ENCODE data around the gene MAD1L1. TPM values are rescaled to one million over a fixed set of nuclear protein-coding genes. Genes with fewer than 3 reads are reported as not detected.

The MAD1L1 gene
- total RNA-seq, 1 donor from 2014 or later = 57.6 TPM

- TF ChIP-seq, protein P1, sequence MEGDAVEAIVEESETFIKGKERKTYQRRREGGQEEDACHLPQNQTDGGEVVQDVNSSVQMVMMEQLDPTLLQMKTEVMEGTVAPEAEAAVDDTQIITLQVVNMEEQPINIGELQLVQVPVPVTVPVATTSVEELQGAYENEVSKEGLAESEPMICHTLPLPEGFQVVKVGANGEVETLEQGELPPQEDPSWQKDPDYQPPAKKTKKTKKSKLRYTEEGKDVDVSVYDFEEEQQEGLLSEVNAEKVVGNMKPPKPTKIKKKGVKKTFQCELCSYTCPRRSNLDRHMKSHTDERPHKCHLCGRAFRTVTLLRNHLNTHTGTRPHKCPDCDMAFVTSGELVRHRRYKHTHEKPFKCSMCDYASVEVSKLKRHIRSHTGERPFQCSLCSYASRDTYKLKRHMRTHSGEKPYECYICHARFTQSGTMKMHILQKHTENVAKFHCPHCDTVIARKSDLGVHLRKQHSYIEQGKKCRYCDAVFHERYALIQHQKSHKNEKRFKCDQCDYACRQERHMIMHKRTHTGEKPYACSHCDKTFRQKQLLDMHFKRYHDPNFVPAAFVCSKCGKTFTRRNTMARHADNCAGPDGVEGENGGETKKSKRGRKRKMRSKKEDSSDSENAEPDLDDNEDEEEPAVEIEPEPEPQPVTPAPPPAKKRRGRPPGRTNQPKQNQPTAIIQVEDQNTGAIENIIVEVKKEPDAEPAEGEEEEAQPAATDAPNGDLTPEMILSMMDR (IDR thresholded peaks at IDR 0.05; ENCODE audit: partially characterized antibody, unreplicated experiment) = no peak
- H3K9me3 Mint-ChIP-seq (ENCODE audit: unreplicated experiment) = peaks cover 3% of the 10 kb centered on the region
- no peak for DNase-seq
- H3K4me1 Mint-ChIP-seq (ENCODE audit: low read depth, unreplicated experiment) = peaks cover 8% of the 10 kb centered on the region
- peak overlapping the region; percentile 75 for H3K27ac Mint-ChIP-seq (ENCODE audit: unreplicated experiment)
- peak overlapping the region; percentile 81 for H3K4me3 Mint-ChIP-seq (ENCODE audit: unreplicated experiment)
- H3K36me3 Mint-ChIP-seq (ENCODE audit: unreplicated experiment) = peaks cover 4% of the 10 kb centered on the region
- peaks cover 5% of the 10 kb centered on the region for H3K27me3 Mint-ChIP-seq (ENCODE audit: unreplicated experiment)
Observed at GRCh38 chr7:2233926-2234325, 1.2 kb upstream of the MAD1L1 start.

DNA sequence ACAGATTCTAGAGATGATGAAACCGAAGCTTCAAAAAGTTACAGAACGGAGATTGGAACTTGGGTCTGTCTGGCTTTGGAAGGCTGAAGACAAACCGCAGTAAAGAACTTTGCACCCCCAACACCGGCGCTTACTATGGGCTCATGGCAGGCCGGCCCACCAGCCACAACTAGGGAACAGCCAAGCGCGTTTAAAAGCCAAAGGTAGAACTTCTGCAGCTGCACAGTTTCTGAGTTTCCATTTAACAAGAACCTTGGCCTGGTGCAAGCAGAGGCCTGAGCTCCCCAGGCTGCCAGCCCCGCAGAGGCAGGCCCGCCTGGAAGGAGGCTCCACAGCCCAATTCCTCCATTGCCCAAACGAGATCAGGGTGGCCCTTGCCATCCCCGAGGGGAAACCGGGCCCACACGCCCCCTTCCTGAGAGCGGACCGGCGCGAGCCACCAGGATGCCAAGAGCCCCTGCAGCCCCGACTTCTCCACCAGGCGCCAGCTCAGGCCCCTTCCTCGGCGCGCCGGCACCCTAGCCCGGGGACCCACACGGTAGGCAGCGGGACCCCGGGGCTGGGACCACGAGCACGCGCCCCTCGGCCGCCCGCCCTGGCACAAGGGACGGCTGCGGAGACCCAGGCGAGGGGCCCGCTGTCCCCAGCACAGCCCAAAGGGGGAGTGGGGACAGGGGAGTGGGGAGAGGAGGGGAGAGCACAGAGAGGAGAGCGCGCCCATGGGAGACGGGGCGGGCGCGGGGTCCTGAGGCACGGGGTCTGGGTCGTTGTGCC lies 566 bp downstream of the MAD1L1 start:
- Mint-ChIP-seq H3K36me3 (ENCODE audit: unreplicated experiment) (peaks cover 4% of the 10 kb centered on the region), H3K27ac (ENCODE audit: unreplicated experiment) (peak overlapping the region; percentile 72), H3K9me3 (ENCODE audit: unreplicated experiment) (peaks cover 5% of the 10 kb centered on the region), H3K27me3 (ENCODE audit: unreplicated experiment) (peaks cover 5% of the 10 kb centered on the region), H3K4me3 (ENCODE audit: unreplicated experiment) (peak overlapping the region; percentile 80), H3K4me1 (ENCODE audit: low read depth, unreplicated experiment) (peaks cover 8% of the 10 kb centered on the region)
- peak; percentile 45 for DNase-seq
- TF ChIP-seq, protein P1 (IDR thresholded peaks at IDR 0.05; ENCODE audit: partially characterized antibody, unreplicated experiment) = no peak

GRCh38 chr7:2230882-2231281 lies 1.9 kb downstream of the MAD1L1 start:
- H3K27ac Mint-ChIP-seq (ENCODE audit: unreplicated experiment) = no peak overlapping the region
- TF ChIP-seq, protein P1 (IDR thresholded peaks at IDR 0.05; ENCODE audit: partially characterized antibody, unreplicated experiment) = no peak
- H3K9me3 Mint-ChIP-seq (ENCODE audit: unreplicated experiment) = peaks cover 5% of the 10 kb centered on the region
- no peak for DNase-seq
- peaks cover 4% of the 10 kb centered on the region for H3K36me3 Mint-ChIP-seq (ENCODE audit: unreplicated experiment)
- H3K27me3 Mint-ChIP-seq (ENCODE audit: unreplicated experiment) = peaks cover 8% of the 10 kb centered on the region
- H3K4me1 Mint-ChIP-seq (ENCODE audit: low read depth, unreplicated experiment) = peaks cover 8% of the 10 kb centered on the region
- peak overlapping the region; percentile 25 for H3K4me3 Mint-ChIP-seq (ENCODE audit: unreplicated experiment)

- Mint-ChIP-seq H3K4me1 (ENCODE audit: low read depth, unreplicated experiment) (peaks cover 8% of the 10 kb centered on the region), H3K9me3 (ENCODE audit: unreplicated experiment) (peaks cover 5% of the 10 kb centered on the region), H3K4me3 (ENCODE audit: unreplicated experiment) (peak overlapping the region; percentile 38), H3K27ac (ENCODE audit: unreplicated experiment) (peak overlapping the region; percentile 28), H3K27me3 (ENCODE audit: unreplicated experiment) (peaks cover 14% of the 10 kb centered on the region), H3K36me3 (ENCODE audit: unreplicated experiment) (peaks cover 4% of the 10 kb centered on the region)
- TF ChIP-seq, protein P1 (IDR thresholded peaks at IDR 0.05; ENCODE audit: partially characterized antibody, unreplicated experiment) = no peak
- no peak for DNase-seq
Observed at GRCh38 chr7:2230226-2230625, 2.5 kb downstream of the MAD1L1 start.

GRCh38 chr7:2229467-2229866 lies 3.3 kb downstream of the MAD1L1 start:
- H3K36me3 Mint-ChIP-seq (ENCODE audit: unreplicated experiment) = peaks cover 4% of the 10 kb centered on the region

More at GRCh38 chr7:2229467-2229866, 3.3 kb downstream of the MAD1L1 start:
- Mint-ChIP-seq H3K4me3 (ENCODE audit: unreplicated experiment) (no peak overlapping the region), H3K9me3 (ENCODE audit: unreplicated experiment) (peaks cover 5% of the 10 kb centered on the region), H3K27ac (ENCODE audit: unreplicated experiment) (peak overlapping the region; percentile 48), H3K27me3 (ENCODE audit: unreplicated experiment) (peaks cover 14% of the 10 kb centered on the region), H3K4me1 (ENCODE audit: low read depth, unreplicated experiment) (peaks cover 8% of the 10 kb centered on the region)
- TF ChIP-seq, protein P1 (IDR thresholded peaks at IDR 0.05; ENCODE audit: partially characterized antibody, unreplicated experiment) = no peak
- no peak for DNase-seq
